GM18868 (cell line): ENCODE measurements around the gene PUSL1.

ENCODE experiments used
- ATAC-seq: cut with Tn5 transposase; IDR thresholded peaks from one replicate; pipeline ENCODE4 v1.9.1; 2021; ENCODE audit warnings: mild to moderate bottlenecking, moderate library complexity; ENCODE audit not compliant: unreplicated experiment

PUSL1 gene

GRCh38 chr1:1335792-1336248 lies 27.4 kb downstream of the PUSL1 start:
- ATAC-seq = no peak

- ATAC-seq = no peak
Measured at GRCh38 chr1:1336446-1336845, 28.0 kb downstream of the PUSL1 start.

DNA sequence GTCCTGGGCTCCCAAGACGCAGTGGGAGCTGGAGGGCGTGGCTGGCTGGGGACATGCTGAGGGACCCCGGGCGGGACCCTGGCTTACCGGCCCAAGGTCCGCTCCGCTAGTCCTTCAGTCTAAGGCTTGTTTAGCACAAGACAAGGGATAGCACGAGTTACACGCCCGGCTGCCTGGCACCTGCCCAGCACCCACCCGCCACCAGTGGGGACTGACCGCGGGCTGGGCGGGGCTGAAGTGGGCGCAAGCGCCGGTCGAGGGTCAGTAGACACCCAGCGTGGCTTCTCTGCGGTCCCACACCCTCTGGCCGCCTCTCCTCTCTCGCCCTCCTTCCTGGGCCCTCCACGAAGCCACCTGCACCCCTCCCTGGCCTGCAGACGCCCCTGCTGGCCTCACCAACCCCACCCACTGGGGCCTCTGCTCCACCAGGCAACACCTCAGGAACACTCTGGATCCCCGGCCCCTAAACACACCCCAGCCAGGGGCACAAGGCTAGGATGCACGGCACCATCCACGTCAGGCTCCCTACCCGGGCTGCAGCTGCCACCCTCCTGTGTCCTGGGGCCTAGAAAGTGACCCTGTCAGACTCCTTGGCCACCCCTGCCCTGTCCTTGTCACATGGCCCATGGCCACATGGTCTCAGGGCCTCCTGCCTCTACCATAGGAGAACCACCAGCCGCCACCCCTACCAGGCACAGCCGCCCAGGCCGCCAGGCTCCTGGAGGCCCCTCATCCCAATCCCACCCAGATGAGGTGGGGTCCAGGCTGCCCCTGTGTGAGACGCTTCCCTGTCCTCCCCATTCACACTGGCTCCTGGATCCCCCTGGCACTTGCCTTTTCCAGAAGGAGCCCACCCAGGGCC lies 28.8 kb downstream of the PUSL1 start:
- no peak for ATAC-seq

DNA sequence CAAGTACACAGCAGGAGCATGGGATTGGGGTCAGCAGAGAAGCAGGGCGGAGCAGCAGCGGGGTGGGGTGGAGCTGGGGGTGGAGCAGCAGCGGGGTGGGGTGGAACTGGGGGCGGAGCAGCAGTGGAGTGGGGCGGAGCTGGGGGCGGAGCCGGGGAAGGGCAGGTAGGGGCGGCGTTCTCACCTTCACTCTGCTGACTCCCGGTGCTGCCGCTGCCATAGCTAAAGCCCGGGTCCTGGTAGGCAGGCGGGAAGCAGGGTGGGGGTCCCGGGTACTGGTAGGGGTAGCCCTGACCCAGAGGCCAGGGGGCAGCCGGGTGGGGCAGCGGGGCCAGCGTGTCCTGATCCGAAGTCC lies 29.4 kb downstream of the PUSL1 start:
- ATAC-seq = no peak

GRCh38 chr1:1338278-1338677 lies 29.9 kb downstream of the PUSL1 start:
- ATAC-seq = no peak

- ATAC-seq = no peak
Measured at GRCh38 chr1:1340185-1340584, 31.8 kb downstream of the PUSL1 start.

GRCh38 chr1:1340791-1341548 lies 32.6 kb downstream of the PUSL1 start:
- no peak for ATAC-seq

GRCh38 chr1:1341549-1342021 lies 33.2 kb downstream of the PUSL1 start:
- ATAC-seq = no peak

DNA sequence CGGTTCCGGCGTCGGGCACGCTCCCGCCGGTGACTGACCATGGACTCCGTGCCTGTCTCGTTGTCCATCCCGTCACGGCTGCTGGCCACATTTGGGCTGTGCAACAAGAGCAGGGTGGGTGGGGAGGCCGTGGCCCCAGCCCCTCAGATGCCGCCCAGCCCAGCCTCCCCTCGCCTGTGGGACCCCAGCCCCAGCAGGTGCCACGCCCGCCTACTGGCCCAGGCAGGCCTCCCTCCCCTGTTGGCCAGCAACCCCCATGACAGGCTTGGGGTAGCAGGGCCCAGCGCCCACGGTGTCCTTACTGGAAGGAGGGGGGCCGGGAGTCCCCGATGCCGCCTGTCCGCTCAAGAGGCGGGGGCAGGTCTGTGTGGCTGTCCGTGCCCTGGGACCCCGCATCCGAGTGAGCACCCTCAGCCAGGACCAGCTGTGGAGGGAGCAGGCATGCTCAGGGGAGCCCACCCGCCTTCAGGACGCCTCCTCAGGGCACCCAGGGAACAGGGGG lies 33.7 kb downstream of the PUSL1 start:
- no peak for ATAC-seq

DNA sequence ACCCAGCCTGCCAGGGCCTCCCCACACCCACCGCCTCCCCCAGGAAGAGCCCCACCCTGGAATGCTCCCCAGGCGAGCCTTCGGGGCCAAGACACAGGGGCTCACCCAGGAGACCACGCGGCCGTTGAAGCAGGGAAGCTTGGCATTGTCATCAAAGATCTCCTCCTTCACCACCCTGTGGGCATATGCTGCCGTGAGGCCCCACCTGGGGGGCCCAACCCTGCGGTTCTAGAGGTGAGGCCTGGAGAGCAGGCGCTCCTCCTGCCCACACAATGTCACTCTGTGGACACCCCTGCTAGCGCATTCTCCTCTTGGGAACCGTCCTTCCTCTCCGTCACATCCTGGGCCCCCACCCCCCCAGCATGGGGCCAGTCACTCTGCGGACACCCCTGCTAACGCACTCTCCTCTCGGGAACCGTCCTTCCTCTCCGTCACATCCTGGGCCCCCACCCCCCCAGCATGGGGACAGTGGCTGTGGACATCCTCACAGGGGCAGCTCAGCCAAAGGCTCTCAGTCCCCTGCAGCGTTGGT lies 34.3 kb downstream of the PUSL1 start:
- ATAC-seq = no peak

DNA sequence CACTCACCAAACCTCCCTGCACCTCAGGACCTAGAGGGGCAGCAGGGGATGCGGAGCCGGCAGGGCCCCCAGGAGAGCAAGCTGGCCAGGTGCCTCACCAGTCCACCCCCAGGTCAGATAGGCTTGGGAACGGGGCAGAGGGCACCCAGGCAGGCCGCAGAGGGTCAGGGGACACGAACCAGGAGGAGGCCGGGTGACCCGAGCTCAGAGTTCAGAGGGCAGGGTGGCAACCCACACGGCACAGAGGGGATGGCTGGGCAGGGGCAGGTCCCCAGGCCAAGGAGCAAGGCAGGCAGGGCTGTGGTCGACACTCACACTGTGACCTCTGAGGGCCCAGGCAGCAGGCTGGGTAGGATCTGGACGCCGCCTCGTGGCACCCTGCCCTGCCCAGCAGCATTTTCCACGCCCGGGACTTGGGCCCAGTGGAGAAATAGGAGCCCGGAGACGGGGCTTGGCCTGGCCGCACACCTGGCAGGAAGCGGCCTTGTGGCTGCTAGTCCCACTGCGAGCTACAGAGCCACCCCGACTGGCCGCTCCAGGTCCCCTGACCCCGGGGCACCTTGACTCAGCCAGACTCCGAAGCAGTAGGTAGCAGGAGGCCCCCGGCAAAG lies 35.5 kb downstream of the PUSL1 start:
- ATAC-seq = no peak

- no peak for ATAC-seq
Measured at GRCh38 chr1:1344655-1345361, 36.4 kb downstream of the PUSL1 start.

GRCh38 chr1:1345384-1345783 lies 37.0 kb downstream of the PUSL1 start:
- no peak for ATAC-seq

- ATAC-seq = no peak
Measured at GRCh38 chr1:1345860-1346500, 37.6 kb downstream of the PUSL1 start.

DNA sequence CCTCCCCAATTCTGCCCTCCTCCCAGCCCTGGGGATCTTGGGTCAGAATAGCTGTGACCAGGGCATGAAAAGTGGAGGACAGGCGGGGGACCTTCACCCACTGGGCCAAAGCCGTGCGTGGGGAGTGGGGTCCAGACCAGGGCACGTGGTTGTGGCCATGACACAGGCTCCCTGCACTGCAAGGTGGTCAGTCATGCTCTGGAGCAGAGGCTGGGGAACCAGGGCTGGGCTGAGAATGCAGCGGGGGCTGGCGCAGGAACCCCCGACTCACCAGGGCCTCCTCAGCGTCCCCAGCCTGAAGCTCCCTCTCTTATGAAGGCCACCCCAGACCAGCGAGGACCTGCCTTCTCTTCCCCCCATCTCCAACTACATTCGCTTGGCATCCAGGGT lies 38.1 kb downstream of the PUSL1 start:
- no peak for ATAC-seq

GRCh38 chr1:1347026-1347595 lies 38.7 kb downstream of the PUSL1 start:
- no peak for ATAC-seq

DNA sequence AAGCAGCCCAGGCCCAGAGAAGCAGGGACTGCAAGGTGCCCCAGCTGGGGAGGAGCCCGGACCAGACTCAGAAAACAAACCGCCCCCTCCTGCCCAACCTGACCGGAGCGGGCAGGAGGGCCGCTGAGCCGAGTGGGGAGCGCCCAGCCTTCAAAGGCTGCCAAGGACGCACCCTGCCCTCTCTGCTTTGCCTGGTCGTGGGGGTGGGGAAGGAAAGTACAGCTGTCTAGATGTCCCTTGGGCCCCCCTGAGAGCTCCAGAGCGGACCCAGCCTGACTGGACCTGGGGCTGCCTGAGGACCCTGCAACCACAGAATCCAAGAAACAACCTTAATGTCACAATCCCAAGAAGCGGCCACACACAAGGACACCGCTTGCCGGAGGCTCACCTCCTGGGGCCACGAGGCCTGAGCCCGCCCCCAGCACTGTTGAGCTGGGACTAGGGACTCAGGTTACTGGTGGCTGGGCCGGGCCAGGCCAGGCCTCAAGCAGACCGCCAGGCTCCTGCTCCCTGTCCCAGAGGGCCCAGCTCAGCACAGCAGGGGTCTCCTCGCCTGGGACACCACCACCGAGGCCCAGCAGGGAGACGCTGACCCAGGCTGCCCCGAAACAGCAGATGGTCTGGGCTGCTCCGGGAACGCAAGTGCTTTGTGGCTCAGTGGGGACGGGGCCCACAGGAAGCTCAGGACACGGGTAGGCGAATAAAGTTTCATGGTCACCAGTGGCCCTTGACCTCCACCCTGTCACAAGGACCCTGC lies 39.4 kb downstream of the PUSL1 start:
- ATAC-seq = no peak

DNA sequence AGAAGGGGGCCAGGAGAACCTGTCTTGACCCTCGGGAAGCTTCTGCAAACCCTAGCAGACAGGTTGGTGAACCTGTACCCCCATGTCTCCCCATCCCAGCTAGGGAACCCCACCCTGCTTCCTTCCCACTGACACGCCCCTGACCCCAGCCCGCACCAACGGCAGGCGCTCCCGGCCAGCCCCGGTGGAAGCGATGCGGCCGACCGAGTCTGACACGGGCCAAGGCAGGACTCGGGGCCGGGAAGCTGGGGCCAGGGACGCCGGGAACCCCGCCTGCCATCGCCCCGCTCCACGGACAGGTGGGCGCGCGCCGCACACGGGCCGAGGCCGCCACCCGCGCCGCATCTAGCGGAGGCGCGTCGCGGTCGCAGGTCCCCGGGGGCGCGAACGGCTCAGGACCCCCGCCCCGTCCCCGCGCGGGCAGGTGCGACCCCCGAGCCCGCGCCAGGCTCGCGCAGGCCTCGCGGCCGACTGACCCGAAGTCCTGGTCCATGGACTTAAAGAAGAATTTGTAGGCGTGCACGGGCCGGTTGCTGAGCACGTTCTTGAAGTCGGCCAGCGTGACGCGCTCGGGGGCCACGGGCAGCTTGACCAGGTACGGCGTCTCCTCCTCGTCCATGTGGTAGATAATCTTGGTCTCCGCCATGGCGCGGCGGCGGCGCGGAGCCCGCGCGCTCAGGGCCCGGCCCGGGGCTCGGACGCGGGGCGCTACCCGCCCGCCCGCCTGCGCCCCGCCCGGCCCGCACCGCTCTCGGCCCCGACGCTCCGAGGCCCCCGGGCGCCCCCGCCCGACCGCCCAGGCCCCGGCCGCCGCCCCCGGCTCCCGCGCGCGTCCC lies 40.2 kb downstream of the PUSL1 start:
- peak; percentile 29 for ATAC-seq
